Left renal cortex interstitium (tissue), 4 donors: Measurements from ENCODE around the gene CD180. TPM values are rescaled to one million over a fixed set of nuclear protein-coding genes. Genes with fewer than 3 reads are reported as not detected.

Experiments used
- DNase-seq, 4 donors: peaks; one replicate each; pipeline ENCODE4 v3.0.0-alpha.2; 2013; ENCODE audit warnings: low read depth in 4 of 4, low spot score in 2 of 4, missing footprints in 1 of 4
- polyA plus RNA-seq, 4 donors: library from polyadenylated mRNA; unstranded; fragments of 120-200 nt; gene quantifications; one replicate each; pipeline ENCODE4 v1.2.1, GENCODE V29; 2013; ENCODE audit not compliant: insufficient read length in 4 of 4

CD180 gene
- under 1 TPM; 0.21 to 0.87 (median 0.77) TPM for polyA plus RNA-seq

- no peak for DNase-seq
Observed at GRCh38 chr5:67196537-67197059, at the start of gene CD180. TSS of gene CD180 (minus strand) at chr5:67196799. CDS start at chr5:67196641, 158 bp downstream.

DNA sequence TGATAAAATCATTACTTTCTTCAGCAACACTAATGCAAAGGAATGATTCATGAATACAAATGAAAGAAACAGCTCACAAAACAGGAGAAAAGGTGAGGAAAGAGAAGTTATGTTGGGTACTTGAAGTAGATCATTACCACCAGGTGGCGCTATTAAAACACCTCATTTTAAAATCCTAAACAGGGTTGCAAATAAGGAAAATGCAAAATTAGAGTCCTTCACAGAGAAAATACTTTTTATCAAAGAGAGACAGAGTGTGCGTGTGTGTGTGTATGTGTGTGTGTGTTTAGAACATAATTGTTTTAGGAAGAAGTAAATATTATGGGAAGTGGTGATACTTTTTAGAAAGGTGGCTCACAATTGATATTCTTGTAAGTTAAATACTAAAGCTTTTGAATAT is 49.5 kb upstream of the CD180 start:
- peak in 3 of 4 donors; percentile 57 to 73 (median 68) for DNase-seq

- DNase-seq = no peak
Observed at GRCh38 chr5:67245259-67245846, 48.8 kb upstream of the CD180 start.

DNA sequence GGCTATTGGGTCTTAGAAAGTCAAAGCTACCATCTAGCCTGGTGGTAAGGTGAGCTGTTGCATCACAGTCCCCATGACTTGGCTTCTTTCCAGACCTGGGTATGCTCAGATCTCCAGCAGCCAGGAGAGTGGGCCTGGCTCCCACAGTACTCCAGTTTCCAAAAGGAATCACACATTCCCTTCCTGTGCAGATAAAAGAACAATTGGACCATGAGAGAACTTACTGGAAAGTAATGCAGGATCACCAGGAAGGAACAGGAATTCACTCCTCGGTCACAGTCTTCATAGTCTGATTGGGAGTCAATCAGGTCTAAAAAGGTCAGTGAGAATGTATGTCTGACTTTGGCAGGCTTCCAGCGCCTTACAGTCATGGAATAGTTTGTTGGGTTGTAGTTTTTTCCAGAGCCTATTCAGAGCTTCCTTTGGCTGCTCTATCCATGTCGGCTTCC is 47.8 kb upstream of the CD180 start:
- no peak for DNase-seq

GRCh38 chr5:67243944-67244343 is 47.3 kb upstream of the CD180 start:
- no peak for DNase-seq

GRCh38 chr5:67243349-67243748 is 46.8 kb upstream of the CD180 start:
- no peak for DNase-seq

GRCh38 chr5:67241326-67241725 is 44.7 kb upstream of the CD180 start:
- no peak for DNase-seq

- no peak for DNase-seq
Observed at GRCh38 chr5:67240846-67241245, 44.2 kb upstream of the CD180 start.

DNA sequence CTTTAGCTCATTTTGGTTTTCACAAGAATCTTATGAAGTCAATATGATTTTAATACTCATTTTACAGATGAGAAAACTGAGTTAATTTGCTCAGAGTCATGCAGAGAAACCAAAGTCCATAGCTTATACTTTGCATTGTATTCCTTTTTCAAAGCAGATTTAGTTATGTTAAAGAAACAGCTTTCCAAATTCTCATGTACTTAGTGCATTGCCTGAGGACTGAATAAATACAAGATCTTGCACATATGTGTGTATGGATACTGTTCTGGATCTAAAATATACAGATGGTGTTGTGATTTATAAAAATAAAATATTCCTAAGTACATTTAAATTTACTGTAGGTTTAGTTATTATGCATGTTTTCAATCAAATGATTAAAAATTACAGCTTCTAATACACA is 43.5 kb upstream of the CD180 start:
- DNase-seq = no peak

DNA sequence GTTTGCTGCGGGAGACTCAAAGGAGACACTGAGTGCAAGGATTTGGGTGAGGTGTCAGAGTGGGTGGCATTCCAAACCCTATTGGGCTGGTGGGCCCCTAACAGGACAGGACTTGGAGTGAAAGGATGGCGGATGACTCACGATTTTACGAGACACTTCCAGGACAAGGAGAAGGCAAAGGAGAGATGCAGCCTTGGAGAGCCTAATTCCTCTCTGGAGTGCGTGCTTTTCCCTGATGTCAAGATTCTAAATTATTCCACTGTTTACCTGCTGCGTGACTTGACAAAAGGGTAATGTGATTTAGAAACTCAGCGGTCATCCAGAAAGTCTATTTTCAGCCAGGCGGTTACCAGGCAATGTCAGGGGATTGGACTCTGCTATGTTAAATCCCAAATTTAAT is 41.6 kb upstream of the CD180 start:
- no peak for DNase-seq

DNA sequence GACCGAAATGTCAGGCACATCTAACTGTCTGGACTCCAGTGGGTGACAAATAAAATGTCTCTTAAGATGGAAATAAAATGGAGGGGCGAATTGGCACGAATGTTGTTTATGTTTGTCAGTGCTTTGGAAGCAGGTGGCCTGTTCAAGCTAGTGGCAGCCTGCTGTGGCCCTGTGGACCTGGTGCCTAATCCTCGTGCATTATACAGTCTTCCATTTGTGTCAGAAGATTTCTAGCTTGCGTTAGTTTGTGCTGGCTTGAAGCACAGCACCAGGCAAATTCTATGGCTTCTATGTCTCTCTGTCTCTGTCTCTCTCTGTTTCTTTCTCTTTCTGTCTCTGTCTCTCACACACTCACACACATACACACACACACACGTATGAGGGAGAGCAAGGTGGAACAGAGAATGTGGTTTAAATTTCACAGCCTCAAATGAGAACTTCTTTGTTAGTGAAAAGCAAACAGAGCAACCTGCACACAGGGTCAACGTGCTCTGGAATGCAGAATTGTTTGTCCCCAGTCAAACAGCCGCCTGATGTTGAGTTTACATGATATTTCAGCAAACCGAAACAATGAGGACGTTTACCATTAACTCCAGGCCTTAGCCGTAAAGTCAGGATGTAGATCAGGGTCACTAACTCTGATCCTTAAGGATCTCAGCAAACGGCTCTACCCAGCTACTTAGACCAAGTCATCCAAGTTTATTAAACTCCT is 39.0 kb upstream of the CD180 start:
- DNase-seq = no peak

GRCh38 chr5:67234671-67235176 is 38.1 kb upstream of the CD180 start:
- DNase-seq = no peak

DNA sequence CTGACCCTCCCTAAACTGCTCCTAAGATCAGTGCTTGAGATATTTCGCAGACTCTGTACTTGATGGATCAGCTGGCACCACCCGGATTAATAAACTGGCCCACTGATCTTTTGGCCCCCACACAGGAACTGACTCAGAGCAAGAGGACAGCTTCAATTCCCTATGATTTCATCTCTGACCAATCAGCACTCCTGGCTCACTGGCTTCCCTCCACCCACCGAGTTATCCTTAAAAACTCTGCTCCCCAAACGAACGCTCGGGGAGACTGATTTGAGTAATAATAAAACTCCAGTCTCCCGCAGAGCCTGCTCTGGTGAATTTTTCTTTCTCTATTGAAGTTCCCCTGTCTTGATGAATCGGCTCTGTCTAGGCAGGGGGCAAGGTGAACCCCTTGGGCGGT is 36.5 kb upstream of the CD180 start:
- DNase-seq = no peak

DNA sequence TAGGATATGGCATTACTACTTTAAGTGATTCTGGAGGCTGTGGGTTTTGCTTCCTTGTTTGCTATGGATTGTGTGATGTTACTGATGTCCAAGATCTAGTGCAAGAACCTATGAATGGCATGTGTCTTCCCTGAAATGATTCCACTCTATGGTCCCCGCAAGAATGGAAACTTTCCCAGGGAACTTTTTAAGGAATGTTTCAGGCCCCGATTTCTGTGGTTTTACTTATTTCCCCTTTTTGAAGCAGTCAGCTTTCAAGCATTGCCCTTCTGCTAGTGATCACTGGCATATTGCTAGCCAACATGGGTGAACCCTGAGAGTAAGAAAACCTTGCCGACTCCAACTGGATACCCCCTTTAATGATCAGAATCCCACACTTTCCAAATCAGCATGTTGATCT is 26.6 kb upstream of the CD180 start:
- no peak for DNase-seq

DNA sequence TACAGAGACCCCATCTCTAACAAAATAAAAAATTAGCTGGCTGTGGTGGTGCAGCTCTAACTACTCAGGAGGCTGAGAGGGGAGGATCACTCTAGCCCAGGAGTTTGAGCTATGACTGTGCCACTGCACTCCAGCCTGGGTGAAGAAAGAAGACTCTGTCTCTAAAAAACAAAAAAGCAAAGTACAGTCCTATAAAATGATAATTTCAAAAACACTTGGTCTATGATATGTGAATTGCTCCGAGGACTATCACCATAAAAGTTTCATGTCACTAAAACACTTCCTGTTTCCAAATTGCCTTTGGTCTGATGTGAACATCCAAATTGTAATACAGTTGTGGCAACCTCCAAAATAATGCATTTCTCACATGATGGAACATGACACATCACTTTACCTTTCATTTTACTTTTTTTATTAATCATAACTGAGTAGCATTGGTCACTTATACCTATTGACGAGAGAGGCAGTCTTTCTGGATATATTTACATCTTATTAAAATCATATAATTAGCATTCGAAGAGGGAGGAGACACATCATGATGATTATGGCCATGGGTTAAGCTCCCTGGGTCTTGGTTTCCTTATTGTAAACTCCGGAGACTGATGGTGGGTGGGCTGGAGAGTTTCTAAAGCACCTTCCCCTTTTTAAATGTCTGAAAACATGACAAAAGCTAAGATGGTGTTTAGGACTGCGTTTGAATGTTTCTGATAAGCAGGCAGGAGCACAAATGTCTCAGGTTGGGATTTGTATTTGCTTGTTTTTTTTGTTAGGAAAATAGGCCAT is 25.8 kb upstream of the CD180 start:
- DNase-seq = no peak

- DNase-seq = no peak
Observed at GRCh38 chr5:67221487-67222242, 25.1 kb upstream of the CD180 start.

DNA sequence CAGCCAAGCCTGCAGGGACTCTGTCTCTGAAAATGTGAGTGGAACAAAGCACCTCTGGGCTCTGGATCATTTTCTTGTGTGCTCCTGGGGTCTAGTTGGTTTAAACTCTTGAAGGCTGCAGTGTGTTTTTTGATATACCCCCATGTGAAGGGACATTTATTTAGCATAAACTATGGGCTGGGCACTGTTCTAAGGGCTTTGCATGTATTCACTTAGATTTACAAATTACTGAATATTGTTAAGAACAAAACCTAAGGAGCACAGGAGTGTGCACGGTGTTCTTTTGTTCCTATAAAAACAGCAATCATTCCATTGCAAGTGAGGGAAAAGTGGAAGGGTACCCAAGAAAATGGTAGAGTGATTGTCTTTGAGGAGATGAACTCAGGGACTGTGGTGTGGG is 20.0 kb upstream of the CD180 start:
- no peak for DNase-seq

DNA sequence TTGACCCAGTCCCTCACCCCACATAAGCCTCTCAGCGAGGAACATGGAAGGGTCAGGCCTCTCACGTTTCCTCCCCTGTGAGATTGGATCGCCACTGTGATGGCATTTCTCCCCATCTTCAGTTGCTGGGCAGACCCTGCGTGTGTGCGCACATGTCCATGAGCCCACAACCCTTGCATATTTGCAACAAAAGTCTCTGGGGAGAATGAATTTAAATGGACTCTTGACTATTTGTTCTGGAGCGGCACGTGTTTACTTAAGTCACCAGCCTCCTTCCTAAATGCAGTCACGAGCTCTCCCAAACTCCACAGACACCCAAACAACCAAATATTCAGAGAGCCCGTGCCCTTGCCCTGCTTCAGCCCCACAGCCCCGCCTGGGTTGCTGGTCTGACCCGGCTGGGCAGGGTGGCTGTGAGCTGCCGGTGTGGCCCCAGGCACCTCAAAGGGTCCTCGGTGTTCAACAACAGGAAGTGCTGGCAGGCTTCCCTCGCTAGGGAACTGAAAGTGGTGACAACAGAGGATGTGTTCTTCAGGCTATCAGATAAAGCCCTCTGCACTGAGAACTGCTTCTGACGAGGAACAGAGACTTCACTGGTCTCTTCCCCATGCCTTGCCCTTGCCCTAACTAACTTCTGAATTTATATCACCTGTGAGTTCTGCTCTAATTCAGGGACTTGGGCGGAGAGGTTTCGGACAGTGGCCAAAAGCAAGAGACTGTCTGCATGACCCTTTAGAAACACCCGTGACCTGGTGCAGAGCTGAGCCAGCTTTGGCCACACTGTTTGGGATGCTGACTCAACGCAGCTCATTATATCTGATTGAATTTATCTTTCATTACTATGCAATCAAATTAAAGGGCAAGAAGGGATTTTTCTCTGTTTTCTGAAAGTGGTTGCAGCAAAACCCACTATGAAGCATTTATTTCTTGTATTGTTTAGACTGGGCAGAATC is 19.2 kb upstream of the CD180 start:
- DNase-seq = no peak

- DNase-seq = no peak
Observed at GRCh38 chr5:67214707-67215447, 18.3 kb upstream of the CD180 start.
